Activated CD4-positive, alpha-beta T cell treated with anti-CD3 and anti-CD28 coated beads, Interleukin-2, amount 10 ng/mL, durations not matched to agents 24 days and 14 days (primary cell): Measurements from ENCODE around the gene LDLRAD4. TPM values are rescaled to one million over a fixed set of nuclear protein-coding genes. Genes with fewer than 3 reads are reported as not detected.

Experiments used
- DNase-seq: peaks from one replicate; pipeline ENCODE4 v3.0.0; 2022
- H3K27ac Mint-ChIP-seq: one replicate; pipeline ENCODE4 v1.8.0; 2022; ENCODE audit warnings: mild to moderate bottlenecking, mixed read lengths
- H3K27me3 Mint-ChIP-seq: one replicate; pipeline ENCODE4 v1.8.0; 2022; ENCODE audit warnings: mixed read lengths
- H3K36me3 Mint-ChIP-seq: one replicate; pipeline ENCODE4 v1.8.0; 2022; ENCODE audit warnings: low read depth, mild to moderate bottlenecking, mixed read lengths
- H3K4me1 Mint-ChIP-seq: one replicate; pipeline ENCODE4 v1.8.0; 2021; ENCODE audit warnings: mixed read lengths
- H3K4me3 Mint-ChIP-seq: one replicate; pipeline ENCODE4 v1.8.0; 2022; ENCODE audit warnings: mild to moderate bottlenecking, moderate library complexity, mixed read lengths
- H3K9me3 Mint-ChIP-seq: one replicate; pipeline ENCODE4 v1.8.0; 2021; ENCODE audit warnings: mixed read lengths
- intact Hi-C: fragments of 100-400 bp; cut with micrococcal nuclease; formaldehyde crosslinking; loops from one replicate; pipeline ENCODE4 v1.15.1; 2023
- total RNA-seq: library from RNA; stranded (reverse); gene quantifications from 2 replicates; pipeline ENCODE4 v1.2.3, GENCODE V29; 2022

Gene LDLRAD4
- total RNA-seq, 1 donor from 2014 or later, result 36.5 TPM

DNA sequence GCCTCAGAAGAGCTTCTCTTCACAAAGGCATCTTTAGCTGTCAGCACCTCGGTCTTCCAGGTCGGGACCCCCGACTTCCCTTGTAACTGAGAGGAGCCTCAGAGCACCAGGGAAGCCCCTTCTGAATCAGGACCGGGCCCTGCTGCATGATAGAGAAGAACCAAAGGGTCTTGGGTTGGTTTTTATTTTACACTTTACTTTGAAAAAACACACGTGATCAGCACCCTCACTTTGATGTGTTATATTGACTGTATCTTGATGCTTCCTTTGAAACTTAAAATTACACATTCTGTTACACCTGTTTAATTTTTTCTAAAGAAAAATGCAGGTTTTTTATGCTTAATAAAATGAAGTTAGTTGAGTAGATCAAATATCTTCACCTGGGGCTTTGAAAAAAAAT, 305.5 kb downstream of the LDLRAD4 start:
- no peak overlapping the region for H3K4me3 Mint-ChIP-seq

DNA sequence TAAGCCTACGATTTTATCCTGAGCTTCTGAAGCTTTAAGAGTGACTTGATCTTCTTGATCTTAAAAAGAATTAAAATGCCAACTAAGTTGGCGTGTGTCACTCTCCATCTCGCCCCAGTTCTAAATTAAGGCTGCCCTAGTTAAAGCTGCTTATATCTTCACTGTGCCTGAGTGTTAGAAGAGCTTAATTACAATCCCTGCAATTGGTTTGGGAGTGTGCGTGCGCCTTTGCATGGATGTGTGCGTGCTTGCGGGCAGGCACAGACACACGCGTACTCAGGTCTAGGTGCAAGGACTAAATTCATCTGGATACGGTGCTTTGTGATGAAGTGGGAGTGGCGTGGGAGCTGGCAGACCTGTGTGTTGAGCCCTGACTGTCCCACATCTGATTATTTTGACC, 306.3 kb downstream of the LDLRAD4 start:
- no peak for DNase-seq
- Mint-ChIP-seq H3K36me3 (peaks cover 1% of the 10 kb centered on the region), H3K9me3 (no peaks in the 10 kb centered on the region), H3K27me3 (no peaks in the 10 kb centered on the region), H3K4me3 (no peak overlapping the region), H3K4me1 (peaks cover 5% of the 10 kb centered on the region), H3K27ac (no peak overlapping the region)
- intact Hi-C loops, result no loop called here

More for the DNA sequence above, 305.5 kb downstream of the LDLRAD4 start:
- Mint-ChIP-seq H3K36me3 (peaks cover 1% of the 10 kb centered on the region), H3K9me3 (no peaks in the 10 kb centered on the region), H3K27me3 (no peaks in the 10 kb centered on the region), H3K4me1 (peaks cover 5% of the 10 kb centered on the region), H3K27ac (no peak overlapping the region)
- no peak for DNase-seq
- intact Hi-C loops, result no loop called here

DNA sequence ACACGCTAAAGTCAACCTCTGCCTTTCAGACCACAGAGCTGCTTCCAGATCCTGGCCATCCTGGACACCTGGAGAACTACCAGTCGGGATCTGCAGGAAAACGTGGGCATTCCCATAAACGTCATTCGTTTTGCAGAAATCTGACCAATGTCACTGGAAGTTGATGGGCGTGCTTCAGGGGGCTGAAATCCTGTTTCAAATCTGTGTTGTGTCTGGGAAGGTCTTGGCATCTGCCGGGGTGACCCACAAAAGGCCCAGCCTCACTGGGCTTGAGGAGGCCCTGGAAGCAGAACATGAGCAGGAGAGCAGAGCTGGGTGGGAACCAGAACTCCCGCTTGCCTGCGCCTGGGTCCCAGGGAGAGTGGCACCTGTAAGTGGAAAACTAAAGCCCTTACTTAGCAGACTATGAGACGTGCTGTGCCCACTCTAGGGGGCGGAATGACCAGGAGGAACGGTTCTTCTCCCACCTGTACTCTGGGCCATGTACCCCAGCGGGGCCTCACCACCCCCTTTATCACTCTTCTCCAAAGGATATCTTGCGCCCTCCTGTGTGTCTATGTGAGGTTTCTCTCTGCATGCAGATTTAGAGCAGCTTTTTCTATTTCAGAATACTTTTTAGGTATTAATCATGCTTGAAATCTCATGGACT, 306.9 kb downstream of the LDLRAD4 start:
- Mint-ChIP-seq H3K27ac (no peak overlapping the region), H3K4me3 (no peak overlapping the region), H3K36me3 (peaks cover 1% of the 10 kb centered on the region), H3K4me1 (peaks cover 5% of the 10 kb centered on the region), H3K9me3 (no peaks in the 10 kb centered on the region), H3K27me3 (no peaks in the 10 kb centered on the region)
- intact Hi-C loops, result no loop called here
- no peak for DNase-seq

DNA sequence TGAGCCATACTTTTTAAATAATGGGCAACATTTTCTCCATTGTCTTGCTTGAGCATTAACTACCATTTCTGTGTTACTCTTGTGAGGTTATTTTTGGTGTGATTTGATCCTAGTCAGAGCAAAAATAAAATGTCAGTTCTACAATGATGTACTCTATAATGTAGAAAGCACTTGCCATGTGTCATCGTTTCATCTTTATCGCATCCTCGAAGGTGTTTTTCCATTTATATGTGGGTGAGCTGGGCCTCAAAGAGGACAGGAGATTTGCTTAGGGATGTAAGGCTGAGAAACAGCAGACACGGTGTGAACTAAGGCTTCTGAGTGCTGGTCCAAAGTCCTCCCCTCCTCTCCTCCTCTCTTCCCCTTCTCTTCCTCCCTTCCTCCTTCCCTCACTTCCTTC, 308.0 kb downstream of the LDLRAD4 start:
- peak overlapping the region; percentile 5 for H3K27ac Mint-ChIP-seq
- no peak overlapping the region for H3K4me3 Mint-ChIP-seq
- H3K36me3 Mint-ChIP-seq, result peaks cover 1% of the 10 kb centered on the region
- no peaks in the 10 kb centered on the region for H3K9me3 Mint-ChIP-seq
- no peak for DNase-seq
- intact Hi-C loops, result no loop called here
- no peaks in the 10 kb centered on the region for H3K27me3 Mint-ChIP-seq
- peaks cover 5% of the 10 kb centered on the region for H3K4me1 Mint-ChIP-seq

DNA sequence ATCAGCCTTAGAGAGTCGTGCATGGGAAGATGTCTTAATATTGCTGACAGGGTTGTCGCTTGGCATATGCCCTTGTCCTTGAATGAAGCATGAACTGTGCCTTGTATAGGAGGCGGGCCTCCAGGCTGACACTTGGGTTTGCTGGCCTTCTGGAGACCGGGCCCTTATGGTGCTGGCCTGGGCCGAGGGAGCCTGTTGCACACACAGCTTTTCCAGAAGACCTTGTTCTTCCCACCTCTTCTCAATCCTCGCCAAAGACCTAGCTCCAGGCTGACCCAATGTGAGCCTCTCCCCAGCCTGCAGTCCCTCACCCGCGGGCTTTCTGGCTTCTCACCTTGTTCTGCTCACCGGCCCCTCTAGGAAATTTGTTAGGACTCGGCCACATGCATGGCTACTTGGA, 308.7 kb downstream of the LDLRAD4 start:
- Mint-ChIP-seq H3K4me3 (no peak overlapping the region), H3K36me3 (peaks cover 1% of the 10 kb centered on the region), H3K4me1 (peaks cover 5% of the 10 kb centered on the region), H3K9me3 (no peaks in the 10 kb centered on the region), H3K27me3 (no peaks in the 10 kb centered on the region), H3K27ac (no peak overlapping the region)
- DNase-seq, result no peak
- intact Hi-C loops, result no loop called here

GRCh38 chr18:13527730-13528129, 309.2 kb downstream of the LDLRAD4 start:
- Mint-ChIP-seq H3K27me3 (no peaks in the 10 kb centered on the region), H3K9me3 (no peaks in the 10 kb centered on the region), H3K4me3 (no peak overlapping the region), H3K4me1 (peaks cover 5% of the 10 kb centered on the region), H3K36me3 (peaks cover 1% of the 10 kb centered on the region), H3K27ac (no peak overlapping the region)
- intact Hi-C loops, result no loop called here
- no peak for DNase-seq

DNA sequence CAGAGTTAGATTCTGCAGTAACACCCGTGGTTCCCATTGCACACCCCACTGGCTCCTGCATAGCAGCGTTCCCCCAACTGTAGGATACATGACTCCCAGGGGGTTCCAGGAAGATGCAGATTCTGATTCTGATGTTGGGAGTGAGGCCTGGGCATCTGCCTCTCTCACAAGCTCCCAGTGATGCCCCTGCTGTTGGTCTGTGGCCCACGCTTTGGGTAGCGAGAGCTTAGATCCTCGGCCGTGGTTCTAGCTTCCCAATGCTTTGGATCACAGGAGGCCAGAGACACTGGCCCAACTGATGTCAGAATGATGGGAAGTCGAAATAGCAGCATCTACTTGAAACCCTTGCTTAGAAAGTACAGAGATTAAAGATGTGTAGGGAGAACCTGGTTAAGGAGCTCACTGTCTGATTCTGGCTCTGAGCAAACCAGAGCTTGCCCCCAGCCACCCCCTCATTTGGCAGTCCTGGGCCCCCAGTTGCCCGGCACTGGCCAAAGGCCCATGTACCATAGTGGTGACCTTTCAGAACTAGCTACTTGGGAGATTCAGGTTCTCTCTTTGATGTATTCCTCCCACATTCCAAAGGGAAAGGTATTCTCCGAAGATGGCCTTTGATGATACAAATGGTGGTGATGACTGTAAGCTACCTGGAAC, 310.3 kb downstream of the LDLRAD4 start:
- H3K27ac Mint-ChIP-seq, result no peak overlapping the region
- peaks cover 13% of the 10 kb centered on the region for H3K4me1 Mint-ChIP-seq
- no peaks in the 10 kb centered on the region for H3K9me3 Mint-ChIP-seq
- H3K27me3 Mint-ChIP-seq, result no peaks in the 10 kb centered on the region
- peaks cover 1% of the 10 kb centered on the region for H3K36me3 Mint-ChIP-seq
- intact Hi-C loops, result no loop called here
- H3K4me3 Mint-ChIP-seq, result no peak overlapping the region
- DNase-seq, result no peak

DNA sequence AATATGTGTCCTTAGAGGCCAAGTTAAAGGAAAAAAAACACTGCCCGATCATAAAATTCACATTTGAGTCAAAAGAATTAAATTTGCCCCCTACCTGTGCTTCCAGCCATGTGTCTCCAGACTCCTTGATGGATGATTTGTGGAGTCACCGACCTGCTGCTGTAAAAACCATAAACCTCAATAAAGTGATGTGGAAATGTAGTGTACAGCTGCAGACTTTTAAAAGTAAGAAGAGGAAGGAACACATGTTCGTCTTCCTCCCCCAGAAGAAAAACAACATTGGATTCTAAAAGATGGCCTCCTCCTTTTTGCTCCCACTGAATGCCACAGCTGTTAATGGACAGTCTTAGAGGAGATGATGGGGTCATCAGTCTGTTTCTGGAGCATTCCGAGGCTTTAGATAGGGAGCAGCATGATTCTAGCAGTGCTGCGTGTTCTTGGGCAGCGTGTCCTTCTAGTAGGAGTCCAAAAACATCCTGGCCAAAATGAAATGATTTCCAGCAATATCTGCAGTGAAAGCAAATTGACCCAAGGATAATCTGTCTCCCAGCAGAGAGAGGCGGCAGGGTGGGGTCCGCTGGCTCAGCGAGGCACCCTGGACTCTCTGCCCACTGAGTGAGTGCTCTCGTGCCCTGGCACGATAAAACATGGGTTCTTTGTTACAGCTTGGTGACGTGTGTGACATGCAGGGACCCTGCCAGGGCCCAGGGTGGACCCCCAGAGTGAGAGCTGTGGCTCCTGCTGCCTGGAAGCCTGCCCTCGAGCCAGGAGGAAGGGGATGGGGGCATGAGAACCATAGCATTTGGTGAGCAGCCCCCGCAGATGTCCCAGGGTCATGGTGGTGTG, 311.7 kb downstream of the LDLRAD4 start:
- no peak for DNase-seq
- Mint-ChIP-seq H3K36me3 (peaks cover 2% of the 10 kb centered on the region), H3K9me3 (no peaks in the 10 kb centered on the region), H3K4me3 (no peak overlapping the region), H3K27me3 (no peaks in the 10 kb centered on the region), H3K4me1 (peaks cover 17% of the 10 kb centered on the region), H3K27ac (no peak overlapping the region)
- intact Hi-C loops, result loop anchor here (2.0 kb wide), 1 partner anchor 313 kb away; no protein-coding TSS in a partner anchor

- Mint-ChIP-seq H3K9me3 (no peaks in the 10 kb centered on the region), H3K27me3 (no peaks in the 10 kb centered on the region), H3K27ac (no peak overlapping the region), H3K4me1 (peaks cover 17% of the 10 kb centered on the region), H3K36me3 (peaks cover 2% of the 10 kb centered on the region), H3K4me3 (no peak overlapping the region)
- intact Hi-C loops, result loop anchor here (2.0 kb wide), 1 partner anchor 314 kb away; no protein-coding TSS in a partner anchor
- DNase-seq, result peak; percentile 64
These were observed 312.4 kb downstream of the LDLRAD4 start for GRCh38 chr18:13530879-13531387.

DNA sequence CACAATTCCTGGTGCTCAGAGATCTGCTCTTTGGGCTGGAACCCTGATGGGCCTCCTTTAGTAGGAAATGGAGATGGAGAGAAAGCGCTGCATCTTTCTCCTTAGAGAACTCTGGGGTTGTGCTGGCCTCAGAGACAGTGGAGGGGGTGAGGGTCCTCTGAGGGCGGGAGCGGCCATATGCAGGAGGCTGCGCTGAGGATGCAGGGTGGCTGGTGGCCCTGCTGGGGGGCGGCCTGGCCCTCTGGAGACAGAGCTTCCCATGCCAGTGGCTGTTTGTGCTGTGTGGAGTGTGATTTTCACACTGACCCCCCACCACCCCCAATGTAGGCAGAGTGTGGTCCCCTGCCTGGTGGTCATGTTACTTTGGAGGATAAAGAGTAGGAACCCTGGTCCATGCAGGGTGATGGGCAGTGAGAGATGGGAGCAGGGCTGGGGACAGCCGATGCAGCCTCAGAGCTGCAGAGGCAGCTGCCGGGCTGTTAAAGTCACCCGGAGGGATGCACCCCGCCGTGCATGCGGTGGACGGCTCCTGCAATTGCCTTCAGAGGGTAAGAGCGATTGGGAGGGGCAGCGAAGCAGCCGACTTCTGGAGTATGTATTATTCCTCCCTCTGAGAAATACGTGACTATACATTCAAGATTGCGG, 313.2 kb downstream of the LDLRAD4 start:
- H3K4me3 Mint-ChIP-seq, result no peak overlapping the region
- intact Hi-C loops, result loop anchor here (2.0 kb wide), 1 partner anchor 315 kb away; no protein-coding TSS in a partner anchor
- no peak overlapping the region for H3K27ac Mint-ChIP-seq
- H3K27me3 Mint-ChIP-seq, result no peaks in the 10 kb centered on the region
- DNase-seq, result no peak
- H3K9me3 Mint-ChIP-seq, result no peaks in the 10 kb centered on the region
- H3K4me1 Mint-ChIP-seq, result peaks cover 13% of the 10 kb centered on the region
- H3K36me3 Mint-ChIP-seq, result peaks cover 2% of the 10 kb centered on the region

- no peak for DNase-seq
- H3K27ac Mint-ChIP-seq, result no peak overlapping the region
- no peaks in the 10 kb centered on the region for H3K9me3 Mint-ChIP-seq
- intact Hi-C loops, result no loop called here
- H3K27me3 Mint-ChIP-seq, result no peaks in the 10 kb centered on the region
- no peak overlapping the region for H3K4me3 Mint-ChIP-seq
- H3K36me3 Mint-ChIP-seq, result peaks cover 2% of the 10 kb centered on the region
- H3K4me1 Mint-ChIP-seq, result peaks cover 14% of the 10 kb centered on the region
These were observed 314.0 kb downstream of the LDLRAD4 start for GRCh38 chr18:13532406-13533075.

DNA sequence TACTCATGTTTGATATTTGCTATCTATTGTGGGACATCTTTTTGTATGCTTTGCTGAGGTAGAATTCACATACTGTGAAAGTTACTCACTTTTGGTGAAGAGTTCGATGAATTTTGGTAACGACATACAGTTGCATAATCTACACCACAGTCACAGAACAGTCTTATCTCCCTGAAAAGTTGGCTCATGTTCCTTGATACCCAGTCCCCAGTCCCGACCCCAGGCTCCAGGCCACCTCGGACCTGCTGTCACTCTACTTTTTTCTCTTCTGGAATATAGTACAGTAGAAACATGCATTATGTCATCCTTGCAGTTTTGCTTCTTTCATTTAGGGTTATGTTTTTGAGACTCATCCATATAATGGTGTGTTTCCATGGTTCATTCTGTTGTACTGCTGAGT, 316.1 kb downstream of the LDLRAD4 start:
- no peaks in the 10 kb centered on the region for H3K27me3 Mint-ChIP-seq
- H3K36me3 Mint-ChIP-seq, result peaks cover 2% of the 10 kb centered on the region

GRCh38 chr18:13536578-13536977, 318.0 kb downstream of the LDLRAD4 start:
- intact Hi-C loops, result no loop called here
- H3K27me3 Mint-ChIP-seq, result no peaks in the 10 kb centered on the region
- H3K4me1 Mint-ChIP-seq, result peaks cover 28% of the 10 kb centered on the region
- peaks cover 2% of the 10 kb centered on the region for H3K36me3 Mint-ChIP-seq
- no peaks in the 10 kb centered on the region for H3K9me3 Mint-ChIP-seq
- no peak overlapping the region for H3K4me3 Mint-ChIP-seq
- no peak for DNase-seq
- H3K27ac Mint-ChIP-seq, result no peak overlapping the region

More for the DNA sequence above, 316.1 kb downstream of the LDLRAD4 start:
- Mint-ChIP-seq H3K4me3 (no peak overlapping the region), H3K4me1 (peaks cover 22% of the 10 kb centered on the region), H3K27ac (no peak overlapping the region), H3K9me3 (no peaks in the 10 kb centered on the region)
- intact Hi-C loops, result no loop called here
- no peak for DNase-seq
